IPS-18c (cell line): ENCODE measurements around the gene MUS81.
"Not testable (repeated sequence)": the region's sequence is repeated elsewhere in the genome, so short reads cannot be mapped to it uniquely, and the experiment has no call there.

ENCODE experiments used
- H3K4me3 ChIP-seq: 2 replicates; pipeline ENCODE4 v1.7.0; 2013; ENCODE audit warnings: low read depth, mild to moderate bottlenecking, low read length, moderate library complexity; ENCODE audit not compliant: insufficient read depth
- H3K9me3 ChIP-seq: one replicate; pipeline ENCODE4 v1.6.1; 2013; ENCODE audit warnings: mild to moderate bottlenecking, low read length, moderate library complexity; ENCODE audit not compliant: control insufficient read depth, insufficient read depth

The MUS81 gene

DNA sequence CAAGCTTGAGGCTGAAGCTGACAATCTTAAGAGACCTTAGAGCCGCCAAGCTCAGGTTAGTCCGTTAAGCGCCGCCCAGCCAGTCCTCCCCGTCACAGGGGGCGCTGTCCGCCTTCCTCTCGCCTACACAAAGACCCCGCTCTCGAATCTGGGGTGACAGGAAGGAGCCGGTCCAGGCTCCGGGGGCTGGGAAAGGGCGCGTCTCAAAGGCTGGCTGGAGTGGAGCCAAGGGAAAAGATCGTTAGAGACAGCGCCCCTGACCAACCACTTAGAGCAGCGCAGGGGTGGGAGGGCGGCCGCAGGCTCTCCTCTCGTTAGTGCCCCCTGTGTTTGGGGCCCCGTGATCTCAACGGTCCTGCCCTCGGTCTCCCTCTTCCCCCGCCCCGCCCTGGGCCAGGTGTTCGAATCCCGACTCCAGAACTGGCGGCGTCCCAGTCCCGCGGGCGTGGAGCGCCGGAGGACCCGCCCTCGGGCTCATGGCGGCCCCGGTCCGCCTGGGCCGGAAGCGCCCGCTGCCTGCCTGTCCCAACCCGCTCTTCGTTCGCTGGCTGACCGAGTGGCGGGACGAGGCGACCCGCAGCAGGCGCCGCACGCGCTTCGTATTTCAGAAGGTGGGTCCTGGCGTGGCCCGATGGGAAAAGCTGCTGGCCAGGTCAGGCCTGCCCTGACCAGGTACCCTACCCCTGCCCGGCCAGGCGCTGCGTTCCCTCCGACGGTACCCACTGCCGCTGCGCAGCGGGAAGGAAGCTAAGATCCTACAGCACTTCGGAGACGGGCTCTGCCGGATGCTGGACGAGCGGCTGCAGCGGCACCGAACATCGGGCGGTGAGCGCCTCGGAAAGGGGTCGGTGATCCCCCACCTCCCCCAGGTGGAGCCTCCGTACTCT lies at the start of gene MUS81:
TSS of gene MUS81 (plus strand) at position 156 of the 887 bp plus-strand sequence. CDS start at position 477, 321 bp downstream.
- H3K4me3 ChIP-seq = peak within 1 kb of the TSS; percentile 96

GRCh38 chr11:65811764-65812475 lies 48.3 kb upstream of the MUS81 start:
- H3K4me3 ChIP-seq = no peak overlapping the region
- no peaks in the 10 kb centered on the region for H3K9me3 ChIP-seq

More for the DNA sequence above, at the start of gene MUS81:
- no peaks in the 10 kb centered on the region for H3K9me3 ChIP-seq

DNA sequence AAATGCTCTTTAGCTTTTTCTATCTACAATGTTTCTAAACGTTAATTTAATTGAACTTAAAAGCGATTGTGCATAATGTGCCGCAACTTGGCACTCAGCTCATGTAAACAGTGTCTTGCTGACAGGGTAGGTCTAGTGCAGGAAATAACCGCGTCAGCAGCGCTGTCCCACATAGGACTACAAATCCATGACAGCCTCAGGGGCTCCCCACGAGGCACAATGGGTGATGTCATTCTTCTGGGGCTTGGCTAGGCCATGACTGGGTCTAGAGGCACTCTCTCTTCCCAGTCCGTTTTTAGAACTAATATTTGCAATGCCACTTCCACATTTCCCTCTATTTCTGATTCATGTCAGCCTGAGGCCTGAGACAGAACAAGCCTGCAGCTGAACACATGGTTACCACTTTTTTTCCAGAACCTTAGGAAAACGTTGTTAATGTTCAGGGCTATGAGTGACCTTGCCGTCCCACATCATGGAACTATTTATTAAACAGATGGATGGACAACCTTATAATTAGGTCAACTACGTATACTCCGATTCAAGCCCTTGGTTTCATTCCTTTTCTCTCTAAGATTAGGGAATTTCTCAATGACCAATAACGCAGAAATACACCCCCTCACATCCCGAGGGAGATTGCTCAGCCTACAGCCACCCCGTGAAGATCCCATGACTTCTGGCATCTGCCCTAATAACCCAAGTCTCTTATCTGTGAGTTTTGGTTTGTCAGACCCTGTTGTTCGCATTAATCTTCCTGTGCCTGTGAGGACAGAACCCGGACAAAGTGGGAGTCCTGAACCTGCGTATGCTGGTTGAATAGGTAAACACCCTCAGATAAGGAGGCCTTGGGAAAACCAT lies 45.9 kb upstream of the MUS81 start:
- Histone ChIP-seq H3K9me3 (no peaks in the 10 kb centered on the region), H3K4me3 (no peak overlapping the region)

- Histone ChIP-seq H3K9me3 (peaks cover 2% of the 10 kb centered on the region), H3K4me3 (no peak overlapping the region)
These were observed 45.2 kb upstream of the MUS81 start for GRCh38 chr11:65814986-65815565.

GRCh38 chr11:65816696-65817095 lies 43.5 kb upstream of the MUS81 start:
- Histone ChIP-seq H3K4me3 (no peak overlapping the region), H3K9me3 (peaks cover 2% of the 10 kb centered on the region)

DNA sequence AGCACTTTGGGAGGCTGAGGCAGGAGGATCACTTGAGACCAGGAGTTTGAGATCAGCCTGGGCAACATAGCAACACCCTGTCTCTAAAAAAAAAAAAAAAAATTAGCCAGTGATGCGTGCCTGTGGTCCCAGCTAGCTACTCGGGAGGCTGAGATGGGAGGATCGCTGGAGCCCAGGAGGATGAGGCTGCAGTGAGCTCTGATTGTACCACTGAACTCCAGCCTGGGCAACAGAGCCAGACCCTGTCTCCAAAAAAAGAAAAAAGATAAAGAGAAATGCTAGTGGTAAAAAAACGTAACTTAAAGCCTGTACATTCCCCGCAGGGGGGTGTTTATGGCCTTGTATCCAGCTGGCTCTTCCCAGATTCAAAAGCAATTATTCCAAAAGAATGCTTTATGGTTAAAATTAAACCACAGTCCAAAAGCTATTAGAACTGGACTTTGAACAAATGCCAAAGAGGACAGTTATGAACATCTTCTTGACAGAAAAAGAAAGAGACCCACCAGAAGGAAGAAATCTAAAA lies 42.9 kb upstream of the MUS81 start:
- H3K4me3 ChIP-seq = peak overlapping the region; percentile 59; the same call in 1 of the 2 replicates
- H3K9me3 ChIP-seq = peaks cover 2% of the 10 kb centered on the region

DNA sequence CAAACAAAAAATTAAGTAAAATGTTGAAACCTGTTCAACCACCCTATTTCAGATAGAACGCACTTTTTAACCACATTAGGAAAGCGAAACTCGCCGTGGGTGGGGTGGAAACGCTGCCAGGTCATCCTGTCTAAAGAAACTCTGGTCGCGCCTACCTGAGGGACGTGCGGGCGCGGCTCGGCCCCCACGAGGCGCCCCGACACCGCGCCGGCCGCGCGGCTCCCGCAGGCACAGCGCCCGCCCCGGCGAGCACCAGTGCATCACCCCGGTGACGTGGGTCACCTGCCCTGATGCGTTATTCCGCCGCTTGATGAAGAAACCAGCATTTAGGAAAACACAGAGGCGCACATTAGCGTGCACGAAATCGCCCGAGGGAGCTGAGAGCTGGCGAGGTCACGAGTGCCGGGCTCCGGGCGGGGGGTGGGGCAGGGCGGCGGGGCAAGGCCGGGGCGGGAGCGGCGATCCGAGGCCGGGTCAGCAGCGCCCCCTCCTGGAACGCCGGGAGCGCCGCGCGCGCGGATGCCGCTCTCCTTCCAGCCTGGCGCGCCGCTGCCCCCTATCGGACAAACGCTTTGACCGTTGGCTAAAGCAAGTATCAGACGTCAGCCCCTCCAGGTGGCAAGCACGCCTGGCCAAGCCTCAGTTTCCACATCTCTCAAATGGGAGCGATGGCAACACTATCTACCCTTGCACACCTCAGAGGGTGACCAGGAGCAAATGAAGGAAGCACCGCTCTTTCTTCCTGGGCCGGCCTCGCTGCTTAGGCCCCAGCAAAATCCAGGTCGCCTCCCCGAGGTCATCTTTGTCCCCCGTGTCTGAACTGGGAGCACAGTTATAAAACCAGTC lies 42.2 kb upstream of the MUS81 start:
- Histone ChIP-seq H3K4me3 (peak overlapping the region; percentile 59), H3K9me3 (peaks cover 2% of the 10 kb centered on the region)

- Histone ChIP-seq H3K4me3 (no peak overlapping the region), H3K9me3 (peaks cover 2% of the 10 kb centered on the region)
These were observed 39.1 kb upstream of the MUS81 start for GRCh38 chr11:65821107-65821506.

- Histone ChIP-seq H3K9me3 (peaks cover 2% of the 10 kb centered on the region), H3K4me3 (no peak overlapping the region)
These were observed 37.3 kb upstream of the MUS81 start for GRCh38 chr11:65822776-65823528.

DNA sequence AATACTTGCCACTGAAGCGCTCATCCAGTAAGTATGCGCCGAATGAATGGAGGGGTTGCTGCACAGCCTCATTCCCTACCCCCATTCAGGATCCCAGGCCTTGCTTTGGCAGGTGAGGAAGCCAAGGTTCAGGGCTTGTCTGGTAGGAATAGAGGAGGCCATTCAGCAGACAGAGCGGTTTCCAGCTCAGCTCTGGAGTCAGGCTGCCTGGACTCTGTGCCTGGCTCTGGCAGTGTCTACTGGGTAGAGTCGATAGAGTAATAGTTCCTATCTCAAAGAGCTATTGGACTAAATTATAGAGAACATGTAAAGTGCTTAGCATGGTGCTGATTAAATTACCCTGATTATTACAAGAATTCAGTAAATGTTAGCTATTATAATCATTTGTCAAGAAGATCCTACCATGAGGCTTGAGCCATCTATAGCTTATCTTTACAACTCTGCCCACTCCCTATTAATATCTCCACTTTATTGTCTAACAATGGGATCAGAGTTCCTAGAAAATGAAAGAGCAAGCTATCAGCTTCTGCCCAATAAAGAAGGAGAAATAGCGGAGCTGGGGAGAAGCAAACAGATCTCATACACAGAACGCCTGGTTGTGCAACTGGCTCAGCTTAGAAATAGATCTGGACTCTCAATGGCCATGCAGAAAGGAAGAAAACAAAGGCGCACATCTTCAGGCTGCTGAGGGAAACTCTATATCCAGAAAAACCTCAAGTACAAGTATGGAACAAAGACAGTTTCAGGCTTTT lies 33.1 kb upstream of the MUS81 start:
- Histone ChIP-seq H3K4me3 (no peak overlapping the region), H3K9me3 (no peaks in the 10 kb centered on the region)

DNA sequence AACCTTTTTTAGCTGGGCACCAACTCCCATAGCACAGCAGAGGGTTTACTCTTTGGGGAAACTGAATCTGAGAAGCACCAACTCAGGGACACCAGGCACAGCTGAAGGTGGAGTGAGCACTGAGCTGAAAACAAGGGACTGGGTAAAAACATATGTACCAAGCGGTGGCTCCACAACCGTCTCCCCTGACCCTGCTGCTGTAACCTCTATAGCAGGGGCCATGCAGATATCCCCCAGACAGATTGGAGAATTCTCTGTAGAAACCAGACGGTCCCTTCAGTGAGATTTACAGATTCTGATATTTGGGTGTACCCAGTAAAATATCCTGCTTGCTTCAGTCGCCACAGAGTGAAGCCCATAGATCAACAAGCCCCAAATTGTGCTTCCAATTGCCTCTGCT lies 30.8 kb upstream of the MUS81 start:
- no peaks in the 10 kb centered on the region for H3K9me3 ChIP-seq
- H3K4me3 ChIP-seq = no peak overlapping the region

GRCh38 chr11:65832231-65832630 lies 28.0 kb upstream of the MUS81 start:
- not testable (repeated sequence) for H3K4me3 ChIP-seq

GRCh38 chr11:65833297-65834030 lies 26.8 kb upstream of the MUS81 start, which contains the start of gene SNX32:
SNX32 (plus strand) TSS chr11:65833963; CDS start chr11:65834066, 103 bp downstream.
- Histone ChIP-seq H3K9me3 (no peaks in the 10 kb centered on the region), H3K4me3 (peak within 1 kb of the TSS; percentile 78)

More at GRCh38 chr11:65832231-65832630, 28.0 kb upstream of the MUS81 start:
- H3K9me3 ChIP-seq = not testable (repeated sequence)

DNA sequence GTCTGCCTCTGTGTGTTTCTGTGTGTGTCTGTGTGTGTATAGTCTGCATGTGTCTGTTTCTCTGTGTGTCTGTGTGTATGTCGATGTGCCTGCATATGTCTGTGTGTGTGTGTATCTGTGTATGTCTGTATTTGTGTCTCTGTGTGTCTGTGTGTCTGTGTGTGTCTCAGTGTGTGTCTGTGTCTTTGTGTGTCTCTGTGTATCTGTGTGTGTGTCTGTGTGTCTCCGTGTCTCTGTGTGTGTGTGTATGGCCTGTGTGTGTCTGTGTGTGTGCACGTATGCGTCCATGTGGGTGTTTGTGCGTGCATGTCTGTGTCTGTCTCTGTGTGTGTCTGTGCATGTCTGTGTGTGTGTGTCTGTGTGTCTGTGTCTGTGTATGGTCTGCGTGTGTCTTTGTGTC lies 26.0 kb upstream of the MUS81 start:
- Histone ChIP-seq H3K4me3 (peak overlapping the region; percentile 78), H3K9me3 (no peaks in the 10 kb centered on the region)
